HG02763 (cell line): ENCODE data around the gene PRKCE.

Experiments used
- ATAC-seq: cut with Tn5 transposase; IDR thresholded peaks from one replicate; pipeline ENCODE4 v1.9.1; 2021; ENCODE audit warnings: mild to moderate bottlenecking, moderate library complexity; ENCODE audit not compliant: unreplicated experiment

Gene PRKCE

GRCh38 chr2:45664635-45665261 is 13.3 kb downstream of the PRKCE start:
- ATAC-seq, result no peak

- no peak for ATAC-seq
Observed at GRCh38 chr2:45668509-45668908, 17.0 kb downstream of the PRKCE start.

GRCh38 chr2:45669032-45669486 is 17.6 kb downstream of the PRKCE start:
- no peak for ATAC-seq

GRCh38 chr2:45670646-45671045 is 19.2 kb downstream of the PRKCE start:
- no peak for ATAC-seq

GRCh38 chr2:45672138-45672537 is 20.7 kb downstream of the PRKCE start:
- no peak for ATAC-seq

GRCh38 chr2:45674035-45674816 is 22.8 kb downstream of the PRKCE start:
- ATAC-seq, result no peak

GRCh38 chr2:45675263-45675812 is 23.9 kb downstream of the PRKCE start:
- ATAC-seq, result no peak

GRCh38 chr2:45676088-45676487 is 24.6 kb downstream of the PRKCE start:
- no peak for ATAC-seq

GRCh38 chr2:45678791-45679348 is 27.4 kb downstream of the PRKCE start:
- no peak for ATAC-seq

- no peak for ATAC-seq
Observed at GRCh38 chr2:45680351-45680967, 29.0 kb downstream of the PRKCE start.

GRCh38 chr2:45681675-45682074 is 30.2 kb downstream of the PRKCE start:
- peak; percentile 71 for ATAC-seq

- no peak for ATAC-seq
Observed at GRCh38 chr2:45683292-45683691, 31.8 kb downstream of the PRKCE start.

GRCh38 chr2:45684756-45685155 is 33.3 kb downstream of the PRKCE start:
- no peak for ATAC-seq

- ATAC-seq, result no peak
Observed at GRCh38 chr2:45685260-45685659, 33.8 kb downstream of the PRKCE start.

GRCh38 chr2:45687964-45688363 is 36.5 kb downstream of the PRKCE start:
- no peak for ATAC-seq

- ATAC-seq, result no peak
Observed at GRCh38 chr2:45688479-45689298, 37.2 kb downstream of the PRKCE start.

- ATAC-seq, result no peak
Observed at GRCh38 chr2:45690231-45690630, 38.8 kb downstream of the PRKCE start.

GRCh38 chr2:45691171-45691999 is 39.9 kb downstream of the PRKCE start:
- ATAC-seq, result peak; percentile 37

- ATAC-seq, result no peak
Observed at GRCh38 chr2:45692566-45692965, 41.1 kb downstream of the PRKCE start.
